ENCODE data around the gene SDR42E1. TPM values are rescaled to one million over a fixed set of nuclear protein-coding genes. Genes with fewer than 3 reads are reported as not detected.

The SDR42E1 gene
- total and polyA plus RNA-seq, 10 of the 15 experiments (the other 5 are each of a cell fraction or from before 2014, with no cell fraction given), result 1.4 to 5.5 (median 2.3) TPM

GRCh38 chr16:82031116-82032084, 20.1 kb upstream of the SDR42E1 start (continued):
- no peak for TF ChIP-seq CBX5 (IDR thresholded peaks at IDR 0.05; ENCODE audit: low read depth)
- no peak for TF ChIP-seq ZBTB40 (IDR thresholded peaks at IDR 0.05; ENCODE audit: borderline replicate concordance)
- no peak for TF ChIP-seq CBX3 (IDR thresholded peaks at IDR 0.05; ENCODE audit: borderline replicate concordance, low read depth)
- TF ChIP-seq SUZ12 (IDR thresholded peaks at IDR 0.05; ENCODE audit: unreplicated experiment), result no peak
- no peak for TF ChIP-seq CEBPZ (IDR thresholded peaks at IDR 0.05; ENCODE audit: low read depth, low read length)
- TF ChIP-seq ZNF622 (IDR thresholded peaks at IDR 0.05), result no peak
